IgD-negative memory B cell (primary cell): ENCODE measurements around the gene RNF144B. TPM values are rescaled to one million over a fixed set of nuclear protein-coding genes. Genes with fewer than 3 reads are reported as not detected.

Experiments
- H3K27ac Mint-ChIP-seq, 3 donors: one replicate each; pipeline ENCODE4 v1.8.0; 2020 to 2022; ENCODE audit warnings: mild to moderate bottlenecking in 3 of 3, mixed read lengths in 3 of 3, moderate library complexity in 1 of 3
- H3K27me3 Mint-ChIP-seq: one replicate; pipeline ENCODE4 v1.8.0; 2021; ENCODE audit warnings: mixed read lengths
- H3K36me3 Mint-ChIP-seq: one replicate; pipeline ENCODE4 v1.8.0; 2020; ENCODE audit warnings: mild to moderate bottlenecking, mixed read lengths
- H3K4me1 Mint-ChIP-seq, 3 donors: one replicate each; pipeline ENCODE4 v1.8.0; 2020 to 2022; ENCODE audit warnings: mixed read lengths in 3 of 3, mild to moderate bottlenecking in 1 of 3
- H3K4me3 Mint-ChIP-seq, 4 donors: one replicate each; pipeline ENCODE4 v1.8.0; 2020 to 2022; ENCODE audit warnings: mild to moderate bottlenecking in 4 of 4, mixed read lengths in 4 of 4, moderate library complexity in 3 of 4
- H3K9me3 Mint-ChIP-seq, 3 donors: one replicate each; pipeline ENCODE4 v1.8.0; 2020 to 2021; ENCODE audit warnings: mixed read lengths in 3 of 3, mild to moderate bottlenecking in 1 of 3
- polyA plus RNA-seq: library from polyadenylated mRNA; unstranded; fragments of 300-500 nt; fragmentation: Illumina TruSeq; gene quantifications from one replicate; pipeline ENCODE4 v1.2.3, GENCODE V29; 2021

RNF144B gene
- polyA plus RNA-seq, 1 donor from 2014 or later, result 6.2 TPM

- peaks cover 3% of the 10 kb centered on the region for H3K27me3 Mint-ChIP-seq
- H3K4me1 Mint-ChIP-seq, result peaks cover 0 to 3% (median 2%) of the 10 kb centered on the region in 3 donors
- H3K9me3 Mint-ChIP-seq, result peaks cover 0 to 4% (median 0%) of the 10 kb centered on the region in 3 donors
- H3K4me3 Mint-ChIP-seq, result no peak overlapping the region
- no peak overlapping the region for H3K27ac Mint-ChIP-seq
- H3K36me3 Mint-ChIP-seq, result no peaks in the 10 kb centered on the region
Observed at GRCh38 chr6:18488004-18488403, 100.9 kb downstream of the RNF144B start.

- Mint-ChIP-seq H3K9me3 (peaks cover 0 to 4% (median 0%) of the 10 kb centered on the region in 3 donors), H3K27me3 (peaks cover 3% of the 10 kb centered on the region), H3K27ac (no peak overlapping the region), H3K4me1 (peaks cover 0 to 3% (median 2%) of the 10 kb centered on the region in 3 donors), H3K4me3 (no peak overlapping the region), H3K36me3 (no peaks in the 10 kb centered on the region)
Observed at GRCh38 chr6:18488526-18489270, 101.5 kb downstream of the RNF144B start.

- H3K4me1 Mint-ChIP-seq, result peaks cover 0 to 3% (median 2%) of the 10 kb centered on the region in 3 donors
- peaks cover 3% of the 10 kb centered on the region for H3K27me3 Mint-ChIP-seq
- H3K9me3 Mint-ChIP-seq, result peaks cover 0 to 4% (median 0%) of the 10 kb centered on the region in 3 donors
- H3K27ac Mint-ChIP-seq, result no peak overlapping the region
- H3K4me3 Mint-ChIP-seq, result no peak overlapping the region
- H3K36me3 Mint-ChIP-seq, result no peaks in the 10 kb centered on the region
Observed at GRCh38 chr6:18489335-18489734, 102.2 kb downstream of the RNF144B start.

GRCh38 chr6:18491308-18492045 is 104.3 kb downstream of the RNF144B start:
- Mint-ChIP-seq H3K4me3 (no peak overlapping the region), H3K36me3 (no peaks in the 10 kb centered on the region), H3K9me3 (peaks cover 0 to 4% (median 0%) of the 10 kb centered on the region in 3 donors), H3K27ac (no peak overlapping the region), H3K27me3 (peaks cover 3% of the 10 kb centered on the region), H3K4me1 (peaks cover 0 to 2% (median 1%) of the 10 kb centered on the region in 3 donors)

- no peak overlapping the region for H3K4me3 Mint-ChIP-seq
- peaks cover 0 to 4% (median 0%) of the 10 kb centered on the region in 3 donors for H3K9me3 Mint-ChIP-seq
- peaks cover 0 to 2% (median 1%) of the 10 kb centered on the region in 3 donors for H3K4me1 Mint-ChIP-seq
Observed at GRCh38 chr6:18492972-18493371, 105.8 kb downstream of the RNF144B start.

GRCh38 chr6:18493382-18493891 is 106.3 kb downstream of the RNF144B start:
- Mint-ChIP-seq H3K9me3 (peaks cover 0 to 4% (median 0%) of the 10 kb centered on the region in 3 donors), H3K27ac (no peak overlapping the region), H3K4me1 (peaks cover 0 to 2% (median 1%) of the 10 kb centered on the region in 3 donors), H3K4me3 (no peak overlapping the region), H3K36me3 (no peaks in the 10 kb centered on the region), H3K27me3 (peaks cover 3% of the 10 kb centered on the region)

More at GRCh38 chr6:18492972-18493371, 105.8 kb downstream of the RNF144B start:
- Mint-ChIP-seq H3K27me3 (peaks cover 3% of the 10 kb centered on the region), H3K36me3 (no peaks in the 10 kb centered on the region), H3K27ac (no peak overlapping the region)

- H3K27me3 Mint-ChIP-seq, result peaks cover 3% of the 10 kb centered on the region
- H3K27ac Mint-ChIP-seq, result no peak overlapping the region
- peaks cover 0 to 4% (median 0%) of the 10 kb centered on the region in 3 donors for H3K9me3 Mint-ChIP-seq
- peaks cover 0 to 2% (median 1%) of the 10 kb centered on the region in 3 donors for H3K4me1 Mint-ChIP-seq
- H3K4me3 Mint-ChIP-seq, result no peak overlapping the region
- no peaks in the 10 kb centered on the region for H3K36me3 Mint-ChIP-seq
Observed at GRCh38 chr6:18493925-18494324, 106.8 kb downstream of the RNF144B start.

GRCh38 chr6:18495236-18495635 is 108.1 kb downstream of the RNF144B start:
- Mint-ChIP-seq H3K9me3 (peaks cover 0 to 4% (median 0%) of the 10 kb centered on the region in 3 donors), H3K4me3 (no peak overlapping the region)

GRCh38 chr6:18496462-18496861 is 109.3 kb downstream of the RNF144B start:
- Mint-ChIP-seq H3K9me3 (peaks cover 0 to 4% (median 0%) of the 10 kb centered on the region in 3 donors), H3K4me3 (no peak overlapping the region), H3K36me3 (no peaks in the 10 kb centered on the region), H3K27ac (no peak overlapping the region), H3K4me1 (peaks cover 0 to 3% (median under 1%) of the 10 kb centered on the region in 3 donors), H3K27me3 (no peaks in the 10 kb centered on the region)

More at GRCh38 chr6:18495236-18495635, 108.1 kb downstream of the RNF144B start:
- Mint-ChIP-seq H3K4me1 (peaks cover 0 to 2% (median 1%) of the 10 kb centered on the region in 3 donors), H3K27ac (no peak overlapping the region), H3K27me3 (peaks cover 3% of the 10 kb centered on the region), H3K36me3 (no peaks in the 10 kb centered on the region)

GRCh38 chr6:18497006-18497405 is 109.9 kb downstream of the RNF144B start:
- Mint-ChIP-seq H3K4me3 (no peak overlapping the region), H3K36me3 (no peaks in the 10 kb centered on the region), H3K9me3 (peaks cover 0 to 4% (median 0%) of the 10 kb centered on the region in 3 donors), H3K4me1 (peaks cover 0 to 4% (median 3%) of the 10 kb centered on the region in 3 donors), H3K27me3 (no peaks in the 10 kb centered on the region), H3K27ac (no peak overlapping the region)

- Mint-ChIP-seq H3K36me3 (no peaks in the 10 kb centered on the region), H3K9me3 (no peaks in the 10 kb centered on the region), H3K4me3 (no peak overlapping the region), H3K4me1 (peaks cover 0 to 9% (median 3%) of the 10 kb centered on the region in 3 donors), H3K27me3 (no peaks in the 10 kb centered on the region), H3K27ac (no peak overlapping the region)
Observed at GRCh38 chr6:18498408-18498807, 111.3 kb downstream of the RNF144B start.

GRCh38 chr6:18500921-18501662 is 113.9 kb downstream of the RNF144B start:
- no peaks in the 10 kb centered on the region for H3K9me3 Mint-ChIP-seq
- peaks cover 0 to 7% (median 7%) of the 10 kb centered on the region in 3 donors for H3K4me1 Mint-ChIP-seq
- no peak overlapping the region for H3K4me3 Mint-ChIP-seq

GRCh38 chr6:18501663-18502013 is 114.5 kb downstream of the RNF144B start:
- Mint-ChIP-seq H3K4me1 (peaks cover 0 to 7% (median 7%) of the 10 kb centered on the region in 3 donors), H3K4me3 (no peak overlapping the region), H3K9me3 (no peaks in the 10 kb centered on the region), H3K36me3 (no peaks in the 10 kb centered on the region), H3K27ac (peak overlapping the region in 1 of 3 donors; percentile 85), H3K27me3 (no peaks in the 10 kb centered on the region)

More at GRCh38 chr6:18500921-18501662, 113.9 kb downstream of the RNF144B start:
- Mint-ChIP-seq H3K27ac (peak overlapping the region in 1 of 3 donors; percentile 85), H3K36me3 (no peaks in the 10 kb centered on the region), H3K27me3 (no peaks in the 10 kb centered on the region)

GRCh38 chr6:18503206-18503592 is 116.0 kb downstream of the RNF144B start:
- peaks cover 0 to 9% (median 8%) of the 10 kb centered on the region in 3 donors for H3K4me1 Mint-ChIP-seq
- no peaks in the 10 kb centered on the region for H3K36me3 Mint-ChIP-seq
- no peak overlapping the region for H3K27ac Mint-ChIP-seq
- no peaks in the 10 kb centered on the region for H3K9me3 Mint-ChIP-seq
- no peaks in the 10 kb centered on the region for H3K27me3 Mint-ChIP-seq
- H3K4me3 Mint-ChIP-seq, result peak overlapping the region in 2 of 4 donors; percentile 88 to 91
